GM18951 (cell line): ENCODE measurements around the gene EPHB2.

Experiments
- POLR2A ChIP-seq: IDR thresholded peaks from 4 replicates; pipeline ENCODE4 v1.6.1; 2011; ENCODE audit warnings: mild to moderate bottlenecking; ENCODE audit not compliant: insufficient read length, insufficient read depth; ENCODE audit errors: extremely low read depth
- in situ Hi-C: fragments of 300-500 bp; cut with MboI; formaldehyde crosslinking; loops from one replicate; pipeline ENCODE4 v1.12.0; 2022; ENCODE audit warnings: low sequenced_read_pairs, mixed read lengths, inconsistent platforms; ENCODE audit not compliant: unreplicated experiment

EPHB2 gene

GRCh38 chr1:22777388-22778057, 66.9 kb downstream of the EPHB2 start:
- TF ChIP-seq POLR2A: no peak
- in situ Hi-C loops: no loop called here

GRCh38 chr1:22778408-22778807, 67.8 kb downstream of the EPHB2 start:
- in situ Hi-C loops: no loop called here
- no peak for TF ChIP-seq POLR2A

GRCh38 chr1:22778862-22779520, 68.4 kb downstream of the EPHB2 start:
- in situ Hi-C loops: no loop called here

GRCh38 chr1:22780696-22781095, 70.1 kb downstream of the EPHB2 start:
- in situ Hi-C loops: no loop called here
- no peak for TF ChIP-seq POLR2A

More at GRCh38 chr1:22778862-22779520, 68.4 kb downstream of the EPHB2 start:
- no peak for TF ChIP-seq POLR2A

GRCh38 chr1:22781483-22781882, 70.8 kb downstream of the EPHB2 start:
- in situ Hi-C loops: no loop called here
- TF ChIP-seq POLR2A: no peak

GRCh38 chr1:22782406-22782805, 71.8 kb downstream of the EPHB2 start:
- no peak for TF ChIP-seq POLR2A
- in situ Hi-C loops: no loop called here

- no peak for TF ChIP-seq POLR2A
- in situ Hi-C loops: no loop called here
These were observed 73.7 kb downstream of the EPHB2 start for GRCh38 chr1:22784317-22784716.

- no peak for TF ChIP-seq POLR2A
- in situ Hi-C loops: no loop called here
These were observed 74.1 kb downstream of the EPHB2 start for GRCh38 chr1:22784737-22785136.

- TF ChIP-seq POLR2A: no peak
These were observed 75.5 kb downstream of the EPHB2 start for GRCh38 chr1:22786101-22786500.

GRCh38 chr1:22786719-22787489, 76.3 kb downstream of the EPHB2 start:
- TF ChIP-seq POLR2A: no peak
- in situ Hi-C loops: no loop called here

More at GRCh38 chr1:22786101-22786500, 75.5 kb downstream of the EPHB2 start:
- in situ Hi-C loops: no loop called here

GRCh38 chr1:22787636-22788035, 77.0 kb downstream of the EPHB2 start:
- no peak for TF ChIP-seq POLR2A
- in situ Hi-C loops: no loop called here

GRCh38 chr1:22788254-22788661, 77.6 kb downstream of the EPHB2 start:
- TF ChIP-seq POLR2A: no peak
- in situ Hi-C loops: no loop called here

GRCh38 chr1:22789356-22789994, 78.8 kb downstream of the EPHB2 start:
- in situ Hi-C loops: no loop called here
- no peak for TF ChIP-seq POLR2A
